Neuronal stem cell (in vitro differentiated cells): ENCODE measurements around the gene PLXDC1.

ENCODE experiments used
- DNase-seq: peaks from one replicate; pipeline ENCODE4 v3.0.0-alpha.2; 2013; ENCODE audit warnings: low spot score
- H2AFZ ChIP-seq: one replicate; pipeline ENCODE4 v1.6.1; 2013; ENCODE audit warnings: mild to moderate bottlenecking, low read length, inconsistent platforms
- H2AK5ac ChIP-seq: 2 replicates; pipeline ENCODE4 v1.6.1; 2013; ENCODE audit warnings: low read depth, mild to moderate bottlenecking, inconsistent platforms, low read length, moderate library complexity, mixed read lengths
- H2BK120ac ChIP-seq: 2 replicates; pipeline ENCODE4 v1.6.1; 2013; ENCODE audit warnings: low read depth, mild to moderate bottlenecking, inconsistent platforms, low read length, moderate library complexity, mixed read lengths
- H2BK12ac ChIP-seq: one replicate; pipeline ENCODE4 v1.6.1; 2013; ENCODE audit warnings: low read length, inconsistent platforms
- H2BK15ac ChIP-seq: 2 replicates; pipeline ENCODE4 v1.6.1; 2013; ENCODE audit warnings: mild to moderate bottlenecking, low read length, inconsistent platforms, mixed read lengths
- H2BK5ac ChIP-seq: one replicate; pipeline ENCODE4 v1.6.1; 2013; ENCODE audit warnings: inconsistent platforms, mild to moderate bottlenecking, low read length, moderate library complexity
- H3K14ac ChIP-seq: one replicate; pipeline ENCODE4 v1.6.1; 2013; ENCODE audit warnings: low read length, inconsistent platforms
- H3K18ac ChIP-seq: 2 replicates; pipeline ENCODE4 v1.6.1; 2013; ENCODE audit warnings: low read length, inconsistent platforms
- H3K23ac ChIP-seq: 2 replicates; pipeline ENCODE4 v1.6.1; 2013; ENCODE audit warnings: low read depth, mild to moderate bottlenecking, mixed read lengths, low read length, inconsistent platforms; ENCODE audit not compliant: poor library complexity
- H3K27ac ChIP-seq: replicated peaks from 3 replicates; pipeline ENCODE4 v1.5.1; 2013; ENCODE audit warnings: low read length, inconsistent platforms
- H3K27me3 ChIP-seq, 3 experiments: 2 replicates each; pipeline ENCODE4 v1.6.1; 2013; ENCODE audit warnings: low read length in 3 of 3, mild to moderate bottlenecking in 2 of 3, inconsistent platforms in 1 of 3, low read depth in 1 of 3, mixed read lengths in 1 of 3, moderate library complexity in 1 of 3; ENCODE audit not compliant: control insufficient read depth in 3 of 3, insufficient read depth in 3 of 3
- H3K36me3 ChIP-seq, 2 donors: replicated peaks in 1 of 2; 2 replicates each; pipeline ENCODE4 v1.6.1; 2013; ENCODE audit warnings: low read length in 2 of 2; ENCODE audit not compliant: control insufficient read depth in 2 of 2, insufficient read depth in 2 of 2
- H3K4ac ChIP-seq: 2 replicates; pipeline ENCODE4 v1.6.1; 2013; ENCODE audit warnings: inconsistent platforms, mild to moderate bottlenecking, low read length, moderate library complexity
- H3K4me1 ChIP-seq, 2 donors: 1 replicate in 1 of 2; 2 replicates in 1 of 2; pipeline ENCODE4 v1.6.1; 2013; ENCODE audit warnings: low read length in 2 of 2, low read depth in 1 of 2; ENCODE audit not compliant: control insufficient read depth in 2 of 2, insufficient read depth in 1 of 2
- H3K4me2 ChIP-seq: one replicate; pipeline ENCODE4 v1.6.1; 2013; ENCODE audit warnings: mild to moderate bottlenecking, low read length, inconsistent platforms; ENCODE audit not compliant: insufficient read depth, poor library complexity, severe bottlenecking
- H3K4me3 ChIP-seq, 2 donors: 2 replicates each; pipeline ENCODE4 v1.5.1; 2013; ENCODE audit warnings: low read length in 2 of 2, mild to moderate bottlenecking in 2 of 2, inconsistent platforms in 1 of 2, moderate library complexity in 1 of 2
- H3K79me1 ChIP-seq: one replicate; pipeline ENCODE4 v1.6.1; 2013; ENCODE audit warnings: low read depth, mild to moderate bottlenecking, inconsistent platforms, low read length, moderate library complexity
- H3K9ac ChIP-seq: one replicate; pipeline ENCODE4 v1.6.1; 2013; ENCODE audit warnings: mild to moderate bottlenecking, low read depth, low read length, inconsistent platforms; ENCODE audit not compliant: poor library complexity
- H3K9me3 ChIP-seq, 2 donors: replicated peaks in 1 of 2; 2 replicates each; pipeline versions ENCODE3 to v1.6.1; 2013; ENCODE audit warnings: low read length in 2 of 2, mild to moderate bottlenecking in 2 of 2, inconsistent platforms in 1 of 2, low read depth in 1 of 2, mixed read lengths in 1 of 2, moderate library complexity in 1 of 2; ENCODE audit not compliant: control insufficient read depth in 2 of 2, insufficient read depth in 1 of 2
- H4K8ac ChIP-seq: one replicate; pipeline ENCODE4 v1.6.1; 2013; ENCODE audit warnings: low read depth, mild to moderate bottlenecking, inconsistent platforms, low read length, moderate library complexity
- H4K91ac ChIP-seq: one replicate; pipeline ENCODE4 v1.6.1; 2013; ENCODE audit warnings: low read length, low read depth, mild to moderate bottlenecking, inconsistent platforms; ENCODE audit not compliant: poor library complexity
- WGBS, 2 donors: extraction: QIAGEN DNeasy Blood & Tissue Kit; methylation state at CpG; one replicate each; pipeline ENCODE4 v1.1.7; 2013; ENCODE audit warnings: missing lambda C conversion rate in 2 of 2, mixed read lengths in 1 of 2; ENCODE audit not compliant: insufficient read length in 2 of 2, insufficient replicate concordance in 1 of 2; ENCODE audit errors: extremely low coverage in 2 of 2; 5-methylcytosine and 5-hydroxymethylcytosine counted together

PLXDC1 gene

DNA sequence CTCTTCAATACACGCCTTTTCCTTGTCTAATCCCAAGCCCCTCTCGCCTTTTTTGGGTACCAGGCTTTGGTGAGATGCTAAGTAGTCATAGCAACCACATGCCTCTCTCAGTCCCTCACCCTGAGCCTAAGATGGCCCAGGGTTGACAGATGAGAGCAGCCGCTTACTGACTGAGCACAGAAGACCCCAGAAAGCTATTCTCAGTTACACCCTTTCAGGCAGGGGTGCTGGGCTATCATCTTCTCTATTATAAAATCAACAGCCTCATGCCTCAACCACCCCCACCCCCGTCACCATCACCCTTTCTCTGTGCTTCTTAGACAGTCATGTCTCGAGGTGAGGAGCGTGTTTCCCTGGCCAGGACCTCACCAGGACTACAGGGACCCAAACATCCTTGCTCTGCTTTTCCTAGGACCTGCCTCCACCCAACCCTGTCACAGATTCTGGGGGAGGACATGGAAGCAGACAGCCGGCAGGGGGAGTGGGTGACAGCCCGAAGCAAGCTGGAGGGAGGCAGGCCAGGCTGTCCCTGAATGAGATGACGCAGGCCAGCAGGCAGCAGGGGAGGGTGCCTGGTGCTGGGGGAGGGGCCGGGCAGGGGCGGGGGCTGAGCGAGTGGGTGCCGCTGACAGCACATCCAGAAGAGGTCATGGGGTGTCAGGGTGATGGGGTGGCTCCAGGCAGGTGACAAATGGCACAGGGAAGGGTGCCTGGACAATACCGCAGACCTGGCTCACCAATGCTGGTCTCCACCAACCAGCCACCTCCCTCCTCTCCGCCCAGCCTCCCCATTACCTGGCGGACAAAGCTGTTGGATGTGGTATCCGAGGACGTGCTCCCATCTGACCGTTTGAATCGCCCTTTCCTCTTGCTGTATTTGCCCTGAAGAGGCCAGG, 42.9 kb upstream of the PLXDC1 start:
- Histone ChIP-seq H3K27me3 (no peaks in the 10 kb centered on the region), H3K4me2 (peak overlapping the region; percentile 58), H4K8ac (no peak overlapping the region), H3K36me3 (peaks cover 28 to 36% of the 10 kb centered on the region in 2 donors), H3K14ac (no peak overlapping the region), H2BK15ac (peak overlapping the region; percentile 55), H3K9me3 (peaks cover 0 to 2% of the 10 kb centered on the region in 2 donors), H2BK120ac (no peak overlapping the region), H3K4me3 (peak overlapping the region in 1 of 2 donors; percentile 18), H3K18ac (peak overlapping the region; percentile 61), H3K79me1 (peaks cover 14% of the 10 kb centered on the region), H4K91ac (no peak overlapping the region), H3K9ac (peak overlapping the region; percentile 64), H3K4me1 (peaks cover 9 to 28% of the 10 kb centered on the region in 2 donors), H2BK5ac (peak overlapping the region; percentile 16), H3K27ac (peak overlapping the region; percentile 69), H2AFZ (no peak overlapping the region), H2AK5ac (peak overlapping the region; percentile 62), H3K23ac (peak overlapping the region; percentile 57), H2BK12ac (peak overlapping the region; percentile 78), H3K4ac (no peak overlapping the region)
- no CpG with 5 or more reads among the region's 20 CpGs for WGBS, 2 donors
- peak; percentile 36 for DNase-seq

DNA sequence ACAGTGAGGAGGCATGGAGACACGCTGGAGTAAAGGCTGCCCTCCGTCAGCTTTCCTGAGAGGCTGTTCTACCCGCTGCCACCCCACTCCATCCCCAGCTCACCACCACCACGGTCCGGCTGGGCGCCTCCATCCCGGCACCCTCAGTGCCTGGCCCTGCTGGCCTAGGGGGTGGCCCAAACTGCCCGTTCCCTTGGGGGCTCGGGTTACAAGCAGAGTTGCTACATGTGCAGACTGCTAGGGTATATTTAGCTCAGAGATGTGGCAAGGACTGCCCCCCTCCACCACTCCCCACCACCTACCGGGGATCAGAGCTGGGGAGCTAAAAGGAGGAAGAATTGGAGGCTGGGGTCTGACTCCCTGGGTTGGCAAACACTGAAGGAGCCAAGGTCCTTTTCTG, 41.9 kb upstream of the PLXDC1 start:
- no peak overlapping the region for H2BK120ac ChIP-seq
- DNase-seq, result no peak
- no peak overlapping the region for H4K91ac ChIP-seq
- no peak overlapping the region for H2AFZ ChIP-seq
- peaks cover 29 to 40% of the 10 kb centered on the region in 2 donors for H3K36me3 ChIP-seq
- peaks cover 0 to 2% of the 10 kb centered on the region in 2 donors for H3K9me3 ChIP-seq
- H3K27ac ChIP-seq, result no peak overlapping the region
- H3K9ac ChIP-seq, result peak overlapping the region; percentile 75
- no peak overlapping the region for H3K23ac ChIP-seq
- no peak overlapping the region for H3K4me2 ChIP-seq
- no peak overlapping the region for H3K14ac ChIP-seq
- whole genome bisulfite sequencing, 2 donors, result no CpG with 5 or more reads among the region's 10 CpGs
- no peak overlapping the region for H2BK12ac ChIP-seq
- H3K4ac ChIP-seq, result no peak overlapping the region
- peaks cover 9 to 28% of the 10 kb centered on the region in 2 donors for H3K4me1 ChIP-seq
- no peak overlapping the region for H2AK5ac ChIP-seq
- no peak overlapping the region for H2BK15ac ChIP-seq
- no peak overlapping the region for H3K18ac ChIP-seq
- H3K4me3 ChIP-seq, result peak overlapping the region in 1 of 2 donors; percentile 64
- peaks cover 14% of the 10 kb centered on the region for H3K79me1 ChIP-seq
- no peaks in the 10 kb centered on the region for H3K27me3 ChIP-seq
- peak overlapping the region; percentile 16 for H2BK5ac ChIP-seq
- H4K8ac ChIP-seq, result no peak overlapping the region

DNA sequence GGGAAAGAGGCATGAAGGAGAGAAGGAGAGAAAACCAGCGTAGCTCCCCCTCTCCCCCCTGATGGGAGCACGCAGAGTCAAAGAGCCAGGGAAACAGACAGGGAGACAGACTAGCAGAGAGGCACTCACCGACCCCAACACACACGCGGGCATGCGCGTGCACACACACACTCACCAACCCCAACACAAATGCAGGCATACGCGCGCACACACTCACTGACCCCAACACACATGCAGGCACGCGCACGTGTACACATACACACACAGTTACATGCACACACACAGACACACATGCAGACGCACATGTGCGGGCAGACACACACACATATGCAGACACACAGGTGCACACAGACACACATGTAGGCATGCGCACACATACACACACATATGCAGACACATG, 41.5 kb upstream of the PLXDC1 start:
- peaks cover 0 to 2% of the 10 kb centered on the region in 2 donors for H3K9me3 ChIP-seq

DNA sequence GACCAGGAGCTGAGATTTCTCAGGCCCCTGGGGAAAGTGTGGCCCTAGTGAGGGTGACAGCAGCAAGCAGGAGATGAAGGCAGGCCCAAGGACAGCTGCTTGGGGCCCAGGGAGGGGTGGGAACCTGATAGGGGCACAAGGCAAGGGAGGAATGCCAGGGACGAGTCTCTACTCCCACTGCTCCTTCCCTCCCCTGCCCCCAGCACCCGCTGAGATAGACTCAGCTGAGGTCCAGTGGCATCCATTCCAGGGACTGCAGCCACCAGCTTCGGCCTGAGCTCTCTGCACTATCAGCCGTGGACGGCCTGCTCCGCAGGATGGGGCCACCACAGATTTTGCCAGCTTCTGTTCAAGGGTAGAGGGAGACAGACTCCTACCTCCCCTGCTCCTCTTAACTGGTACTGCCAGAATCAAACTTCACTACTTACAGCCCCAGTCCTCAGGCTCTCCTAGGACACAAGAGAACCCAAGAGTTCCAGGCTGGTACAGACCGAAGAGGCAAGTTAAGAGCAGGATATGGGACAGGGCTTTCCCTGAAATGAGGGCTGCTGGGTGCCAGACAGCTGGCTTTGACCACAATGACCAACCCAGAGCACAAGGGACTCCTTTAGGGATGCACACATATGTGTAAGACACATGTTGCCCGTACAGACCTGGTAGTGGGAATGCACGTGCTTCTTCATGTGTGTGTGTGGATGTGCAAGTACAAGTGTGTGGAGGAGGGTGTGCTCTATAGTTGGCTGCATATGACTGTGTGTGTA, 40.5 kb upstream of the PLXDC1 start:
- Histone ChIP-seq H3K4me3 (no peak overlapping the region), H3K18ac (no peak overlapping the region), H3K4ac (no peak overlapping the region), H3K14ac (no peak overlapping the region), H2AFZ (no peak overlapping the region), H4K91ac (no peak overlapping the region), H3K36me3 (peaks cover 37 to 51% of the 10 kb centered on the region in 2 donors), H2BK15ac (no peak overlapping the region), H3K27ac (no peak overlapping the region), H3K9me3 (peaks cover 0 to 2% of the 10 kb centered on the region in 2 donors), H2BK120ac (no peak overlapping the region), H3K4me1 (peaks cover 9 to 25% of the 10 kb centered on the region in 2 donors), H4K8ac (no peak overlapping the region), H3K23ac (peak overlapping the region; percentile 73), H2BK5ac (no peak overlapping the region), H3K4me2 (no peak overlapping the region), H3K79me1 (peaks cover 14% of the 10 kb centered on the region), H3K9ac (peak overlapping the region; percentile 44), H2AK5ac (no peak overlapping the region), H2BK12ac (no peak overlapping the region), H3K27me3 (no peaks in the 10 kb centered on the region)
- DNase-seq, result no peak
- WGBS, 2 donors, result no CpG with 5 or more reads among the region's 9 CpGs

More for the DNA sequence above, 41.5 kb upstream of the PLXDC1 start:
- no peak overlapping the region for H3K23ac ChIP-seq
- peak overlapping the region; percentile 75 for H3K9ac ChIP-seq
- H2BK120ac ChIP-seq, result no peak overlapping the region
- no peak overlapping the region for H2BK5ac ChIP-seq
- no CpG with 5 or more reads among the region's 16 CpGs for WGBS, 2 donors
- peaks cover 14% of the 10 kb centered on the region for H3K79me1 ChIP-seq
- H2AFZ ChIP-seq, result no peak overlapping the region
- H3K27ac ChIP-seq, result no peak overlapping the region
- no peak for DNase-seq
- H3K4me1 ChIP-seq, result peaks cover 9 to 26% of the 10 kb centered on the region in 2 donors
- H3K4ac ChIP-seq, result no peak overlapping the region
- H2AK5ac ChIP-seq, result no peak overlapping the region
- H3K4me2 ChIP-seq, result no peak overlapping the region
- peak overlapping the region in 1 of 2 donors; percentile 64 for H3K4me3 ChIP-seq
- H3K14ac ChIP-seq, result no peak overlapping the region
- no peak overlapping the region for H2BK12ac ChIP-seq
- no peak overlapping the region for H4K91ac ChIP-seq
- no peak overlapping the region for H2BK15ac ChIP-seq
- no peaks in the 10 kb centered on the region for H3K27me3 ChIP-seq
- no peak overlapping the region for H4K8ac ChIP-seq
- peaks cover 29 to 41% of the 10 kb centered on the region in 2 donors for H3K36me3 ChIP-seq
- H3K18ac ChIP-seq, result no peak overlapping the region
